ES-I3 (cell line): Measurements from ENCODE around the gene ARL4C.
"Not testable (repeated sequence)": the region's sequence is repeated elsewhere in the genome, so short reads cannot be mapped to it uniquely, and the experiment has no call there.

ENCODE experiments used
- H3K36me3 ChIP-seq: 2 replicates; pipeline ENCODE4 v1.6.1; 2013; ENCODE audit warnings: mild to moderate bottlenecking, low read length, control low read depth, moderate library complexity; ENCODE audit not compliant: insufficient read depth
- H3K4me1 ChIP-seq: 2 replicates; pipeline ENCODE4 v1.6.1; 2013; ENCODE audit warnings: mild to moderate bottlenecking, control low read depth, low read length; ENCODE audit not compliant: insufficient read depth
- H3K9ac ChIP-seq: 2 replicates; pipeline ENCODE4 v1.6.1; 2013; ENCODE audit warnings: low read depth, mild to moderate bottlenecking, low read length, moderate library complexity
- H3K9me3 ChIP-seq: 2 replicates; pipeline ENCODE4 v1.6.1; 2013; ENCODE audit warnings: mild to moderate bottlenecking, low read length, moderate library complexity; ENCODE audit not compliant: control insufficient read depth, insufficient read depth

Gene ARL4C

DNA sequence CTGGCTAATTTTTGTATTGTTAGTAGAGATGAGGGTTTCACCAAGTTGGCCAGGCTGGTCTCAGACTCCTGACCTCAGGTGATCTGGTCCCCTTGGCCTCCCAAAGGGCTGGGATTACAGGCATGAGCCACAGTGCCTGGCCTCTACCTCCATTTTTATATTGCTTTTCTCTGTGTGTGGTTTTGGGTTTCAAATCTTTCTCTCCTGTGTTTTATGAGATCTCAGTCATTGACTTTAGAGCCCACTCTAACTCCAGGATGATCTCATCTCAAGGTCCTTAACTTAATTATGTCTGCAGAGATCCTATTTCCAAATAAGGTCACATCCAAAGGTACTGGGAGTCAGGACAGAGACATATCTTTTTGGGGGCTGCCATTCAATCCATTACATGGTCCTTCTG is 24.7 kb downstream of the ARL4C start:
- H3K36me3 ChIP-seq = no peaks in the 10 kb centered on the region
- H3K4me1 ChIP-seq = no peaks in the 10 kb centered on the region
- H3K9me3 ChIP-seq = 0 out of 2 replicates have a peak, but pooled peaks cover 3% of the 10 kb centered on the region
- H3K9ac ChIP-seq = no peak overlapping the region

DNA sequence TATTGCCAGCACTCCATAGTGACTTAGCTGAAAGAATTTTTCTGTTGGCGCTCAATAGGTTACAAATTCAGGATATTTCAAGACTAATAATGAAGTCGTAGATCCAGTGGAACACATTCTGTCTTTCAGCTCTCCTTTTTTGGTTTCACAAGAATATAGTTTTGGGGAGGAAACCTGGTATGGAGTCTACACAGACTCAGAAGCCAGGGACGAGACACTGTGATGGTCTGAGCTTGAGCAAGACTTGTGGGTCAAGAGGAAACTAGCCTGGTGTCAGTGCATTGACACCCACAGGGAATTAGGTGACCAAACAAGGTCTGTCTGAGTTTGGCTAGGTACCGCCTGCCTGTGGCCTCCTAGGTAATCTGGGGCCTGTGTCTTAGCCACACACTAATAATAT is 26.9 kb downstream of the ARL4C start:
- H3K4me1 ChIP-seq = no peaks in the 10 kb centered on the region
- no peaks in the 10 kb centered on the region for H3K36me3 ChIP-seq
- 0 out of 2 replicates have a peak, but pooled peaks cover 3% of the 10 kb centered on the region for H3K9me3 ChIP-seq
- no peak overlapping the region for H3K9ac ChIP-seq

DNA sequence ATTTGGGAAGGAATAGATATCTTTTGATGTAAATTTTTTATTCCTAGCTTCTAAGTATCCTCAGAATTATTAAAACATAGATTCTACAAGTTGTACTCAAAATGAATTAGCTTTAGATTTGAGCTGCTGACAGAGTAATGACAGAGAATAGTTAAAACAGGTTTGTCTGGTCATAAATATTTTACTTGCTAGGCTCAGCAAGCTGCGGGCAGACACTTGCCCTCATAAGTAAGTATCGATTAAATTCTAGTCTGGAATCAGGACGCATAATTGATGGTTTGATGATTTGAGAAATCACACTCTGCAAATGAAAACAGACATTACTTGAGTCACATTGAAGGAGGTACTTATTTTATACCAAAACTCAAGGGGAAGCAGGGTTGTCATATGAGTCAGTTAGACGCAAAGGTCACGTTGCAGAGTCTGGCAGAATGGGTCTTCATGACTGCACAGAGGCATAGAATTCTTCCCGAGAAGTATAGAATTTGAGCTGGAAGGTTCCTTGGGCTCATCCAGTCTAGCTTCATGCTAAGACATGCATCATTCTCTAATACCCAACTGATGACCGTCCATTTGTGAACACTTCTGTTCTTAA is 27.5 kb downstream of the ARL4C start:
- Histone ChIP-seq H3K36me3 (no peaks in the 10 kb centered on the region), H3K9me3 (0 out of 2 replicates have a peak, but pooled peaks cover 3% of the 10 kb centered on the region), H3K9ac (no peak overlapping the region), H3K4me1 (no peaks in the 10 kb centered on the region)

DNA sequence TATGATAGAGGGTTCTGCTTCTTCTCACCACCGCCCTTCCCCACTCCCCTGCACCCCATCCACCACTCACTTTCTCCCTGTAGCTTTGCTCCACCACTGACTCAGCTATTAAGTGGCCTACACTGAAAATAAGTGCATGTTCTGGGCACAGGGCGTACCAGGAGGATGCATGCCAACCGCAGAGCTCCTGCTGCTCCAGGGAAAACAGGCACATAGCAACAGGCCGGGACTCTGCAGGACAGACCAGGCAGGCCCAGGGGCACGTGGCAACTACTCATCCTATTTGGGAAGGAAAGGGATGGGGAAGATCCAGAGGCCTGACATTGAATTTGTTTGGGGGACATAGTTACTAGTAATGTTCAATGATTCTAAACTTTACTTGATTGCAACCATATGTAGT is 28.4 kb downstream of the ARL4C start:
- no peaks in the 10 kb centered on the region for H3K36me3 ChIP-seq
- 0 out of 2 replicates have a peak, but pooled peaks cover 3% of the 10 kb centered on the region for H3K9me3 ChIP-seq
- H3K4me1 ChIP-seq = no peaks in the 10 kb centered on the region
- H3K9ac ChIP-seq = no peak overlapping the region

DNA sequence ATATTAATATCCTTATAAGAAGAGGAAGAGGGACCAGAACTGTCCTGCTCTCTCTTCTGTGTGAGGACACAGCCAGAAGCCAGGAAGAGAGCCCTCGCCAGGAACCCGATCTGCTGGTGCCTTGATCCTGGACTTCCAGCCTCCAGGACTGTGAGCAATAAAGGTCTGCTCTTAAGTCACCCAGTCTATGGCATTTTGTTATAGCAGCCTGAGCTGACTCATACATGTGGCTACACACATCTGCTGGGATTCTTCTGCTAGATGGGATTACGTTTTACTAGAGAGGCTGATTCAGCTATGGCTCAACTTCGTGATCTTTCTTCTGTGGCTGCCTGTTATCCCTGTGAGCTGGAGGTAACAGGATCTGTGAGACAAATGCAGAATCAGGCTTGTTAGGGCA is 29.6 kb downstream of the ARL4C start:
- H3K9ac ChIP-seq = no peak overlapping the region
- H3K4me1 ChIP-seq = no peaks in the 10 kb centered on the region
- no peaks in the 10 kb centered on the region for H3K36me3 ChIP-seq
- 0 out of 2 replicates have a peak, but pooled peaks cover 3% of the 10 kb centered on the region for H3K9me3 ChIP-seq

DNA sequence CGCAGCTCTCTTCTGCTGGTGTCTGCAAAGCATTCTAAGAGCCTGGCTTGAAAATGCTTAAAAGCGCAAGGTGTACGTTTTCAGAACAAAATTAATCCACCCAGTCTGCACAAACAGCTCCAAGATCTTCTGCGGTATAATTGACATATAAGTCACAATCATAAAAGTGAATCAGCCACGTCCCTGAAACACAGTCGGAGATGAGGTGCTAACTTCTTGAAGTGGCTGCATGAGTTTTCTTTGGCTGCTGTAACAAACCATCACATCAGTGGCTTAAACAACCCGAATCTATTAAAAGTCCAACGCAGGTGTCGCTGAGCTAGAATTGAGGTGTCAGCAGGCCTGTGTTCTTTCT is 32.6 kb downstream of the ARL4C start:
- Histone ChIP-seq H3K36me3 (no peaks in the 10 kb centered on the region), H3K4me1 (no peaks in the 10 kb centered on the region), H3K9ac (no peak overlapping the region), H3K9me3 (no peaks in the 10 kb centered on the region)

DNA sequence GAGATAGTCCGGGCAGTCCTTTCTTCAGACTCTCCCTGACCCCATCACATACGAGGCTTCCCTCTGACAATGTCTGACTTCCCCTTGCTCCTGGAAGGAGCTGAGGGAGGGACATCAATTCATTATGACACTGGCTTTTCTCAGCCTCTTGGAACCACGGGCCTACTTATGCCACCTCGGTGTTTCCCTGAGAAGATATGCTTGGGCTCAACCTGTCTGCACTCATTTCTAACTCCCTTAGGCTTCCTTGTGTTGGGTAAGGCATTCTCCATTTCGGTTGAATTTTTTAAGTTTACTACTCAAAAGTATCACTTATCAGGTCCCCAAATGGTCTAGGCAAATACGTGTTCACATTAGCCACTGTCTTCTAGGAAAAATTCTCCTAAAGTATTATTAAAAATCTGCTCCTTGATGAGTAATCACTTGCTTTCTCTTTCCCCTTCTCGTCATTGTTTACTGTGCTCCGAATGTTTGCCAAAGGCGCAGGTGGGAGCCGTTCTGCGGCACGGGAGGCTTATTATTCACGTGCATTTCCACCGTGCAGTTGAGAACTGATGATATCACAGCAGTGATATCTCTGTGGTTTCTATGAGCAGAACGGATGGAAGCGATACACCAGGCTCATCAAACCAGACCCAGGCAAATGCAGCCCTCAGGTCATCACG is 33.1 kb downstream of the ARL4C start:
- Histone ChIP-seq H3K4me1 (no peaks in the 10 kb centered on the region), H3K36me3 (no peaks in the 10 kb centered on the region), H3K9me3 (no peaks in the 10 kb centered on the region), H3K9ac (no peak overlapping the region)

DNA sequence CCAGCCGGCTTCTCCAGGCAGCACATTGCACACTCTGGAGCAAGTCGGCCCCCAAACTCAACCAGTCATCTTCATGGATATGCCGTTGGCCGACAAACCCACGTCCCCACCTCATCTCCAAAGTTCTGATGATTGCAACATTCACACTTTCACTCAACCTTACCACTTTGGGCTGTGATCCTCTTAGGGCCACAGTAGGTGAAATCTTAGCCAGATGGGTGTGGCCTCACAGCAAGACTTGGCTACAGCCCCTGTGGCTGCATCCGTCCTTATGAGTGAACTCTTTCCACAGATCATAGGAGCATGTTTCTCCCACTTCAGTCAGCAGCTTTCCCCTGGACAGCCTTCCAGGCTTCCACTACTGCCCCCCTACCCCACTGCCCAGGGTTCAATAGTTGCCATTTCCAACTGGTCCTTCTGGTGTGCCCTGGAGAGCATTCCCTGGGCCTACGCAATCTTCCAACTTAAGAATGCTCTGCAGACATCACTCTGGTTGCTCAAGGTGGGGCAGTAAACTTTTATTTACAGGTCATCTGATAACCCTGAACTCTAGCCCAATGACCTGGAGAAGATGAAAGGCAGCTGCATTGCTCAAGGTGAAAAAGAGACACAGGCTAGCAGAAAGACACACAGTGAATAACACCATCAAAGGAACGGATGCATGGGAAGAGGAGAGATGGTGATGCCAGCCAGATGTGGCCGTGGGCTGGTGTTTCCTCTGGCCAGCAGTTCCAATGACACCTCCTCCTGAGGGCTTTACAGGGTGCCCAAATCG is 34.5 kb downstream of the ARL4C start:
- peaks cover 2% of the 10 kb centered on the region; the same call in 1 of the 2 replicates for H3K9me3 ChIP-seq
- H3K9ac ChIP-seq = no peak overlapping the region
- no peaks in the 10 kb centered on the region for H3K4me1 ChIP-seq
- no peaks in the 10 kb centered on the region for H3K36me3 ChIP-seq

DNA sequence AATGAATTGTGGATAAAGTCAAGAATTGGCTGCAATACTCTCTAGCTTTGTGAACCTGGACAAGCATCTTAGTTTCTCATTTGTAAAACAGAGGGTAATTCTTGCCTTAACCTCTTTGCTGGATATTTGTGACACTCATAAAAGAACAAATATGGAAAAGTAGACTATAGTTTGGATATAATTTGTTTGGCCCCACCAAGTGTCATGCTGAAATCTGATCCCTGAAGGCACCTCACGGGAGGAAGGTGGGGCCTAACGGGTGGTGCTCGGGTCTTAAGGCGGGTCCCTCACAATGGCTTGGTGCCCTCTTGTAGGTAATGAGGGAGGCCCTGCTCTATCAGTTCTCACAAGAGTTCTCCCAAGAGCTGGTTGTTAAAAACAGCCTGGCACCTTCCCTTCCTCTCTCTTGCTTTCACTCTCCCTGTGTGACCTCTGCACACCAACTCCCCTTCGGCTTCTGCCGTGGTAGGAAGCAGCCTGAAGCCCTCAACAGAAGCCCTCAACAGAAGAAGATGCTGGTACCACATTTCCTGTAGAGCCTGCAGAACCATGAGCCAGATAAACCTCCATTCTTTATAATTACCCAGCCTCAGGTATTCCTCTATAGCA is 37.4 kb downstream of the ARL4C start:
- no peak overlapping the region for H3K9ac ChIP-seq
- H3K36me3 ChIP-seq = no peaks in the 10 kb centered on the region
- H3K9me3 ChIP-seq = peaks cover 3% of the 10 kb centered on the region; the same call in 1 of the 2 replicates
- no peaks in the 10 kb centered on the region for H3K4me1 ChIP-seq

DNA sequence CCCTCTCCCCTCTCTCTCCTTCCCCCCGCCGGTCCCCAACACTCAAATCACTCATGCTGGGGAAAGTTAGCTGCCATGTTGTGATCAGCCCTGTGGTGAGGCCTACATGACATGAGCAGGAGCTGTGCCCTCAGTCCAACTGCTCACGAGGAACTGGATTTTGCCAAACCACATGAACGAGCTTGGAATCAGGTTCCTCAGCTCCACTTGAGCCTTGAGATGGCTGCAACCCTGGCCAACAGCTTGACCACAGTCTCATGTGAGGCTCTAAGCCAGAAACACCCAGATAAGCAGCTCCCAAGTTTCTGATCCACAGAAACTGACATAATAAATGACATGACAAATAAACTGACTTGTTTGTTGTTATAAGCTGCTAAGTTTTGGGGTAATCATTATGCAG is 38.4 kb downstream of the ARL4C start:
- peaks cover 3% of the 10 kb centered on the region; the same call in 1 of the 2 replicates for H3K9me3 ChIP-seq
- no peaks in the 10 kb centered on the region for H3K4me1 ChIP-seq
- H3K9ac ChIP-seq = no peak overlapping the region
- no peaks in the 10 kb centered on the region for H3K36me3 ChIP-seq

DNA sequence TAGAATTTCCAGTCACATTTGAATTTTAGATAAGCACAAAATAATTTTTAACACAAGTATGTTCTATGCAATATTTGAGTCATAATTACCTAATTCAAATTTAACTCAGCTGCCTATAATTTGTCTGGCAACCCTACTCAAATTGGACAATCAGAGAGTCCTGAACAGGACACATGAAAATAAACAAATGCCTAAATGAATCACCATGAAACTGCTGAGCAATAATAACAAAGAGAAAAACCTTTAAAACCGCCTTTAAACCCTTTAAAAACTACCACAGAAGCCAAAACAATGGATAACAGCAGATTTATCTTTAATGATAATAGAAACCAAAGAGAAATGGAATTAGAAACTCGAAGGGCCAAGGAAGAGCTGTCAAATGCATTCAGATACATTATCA is 39.5 kb downstream of the ARL4C start:
- Histone ChIP-seq H3K9ac (no peak overlapping the region), H3K4me1 (no peaks in the 10 kb centered on the region), H3K9me3 (peaks cover 3% of the 10 kb centered on the region; the same call in 1 of the 2 replicates), H3K36me3 (no peaks in the 10 kb centered on the region)

DNA sequence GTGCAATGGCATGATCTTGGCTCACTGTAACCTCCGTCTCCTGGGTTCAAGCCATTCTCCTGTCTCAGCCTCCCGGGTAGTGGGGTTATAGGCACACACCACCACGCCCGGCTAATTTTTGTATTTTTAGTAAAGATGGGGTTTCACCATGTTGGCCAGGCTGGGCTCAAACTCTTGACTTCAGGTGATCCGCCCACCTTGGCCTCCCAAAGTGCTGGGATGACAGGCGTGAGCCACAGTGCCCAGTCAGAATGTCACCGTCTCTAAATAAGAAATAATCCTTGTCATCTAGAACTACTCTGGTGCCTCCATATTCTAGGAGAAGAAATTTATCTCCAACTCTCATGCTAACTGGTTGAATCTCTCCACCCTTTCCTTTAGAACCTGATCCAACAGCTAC is 41.6 kb downstream of the ARL4C start:
- H3K36me3 ChIP-seq, H3K4me1 ChIP-seq, H3K9ac ChIP-seq, H3K9me3 ChIP-seq: not testable (repeated sequence)

DNA sequence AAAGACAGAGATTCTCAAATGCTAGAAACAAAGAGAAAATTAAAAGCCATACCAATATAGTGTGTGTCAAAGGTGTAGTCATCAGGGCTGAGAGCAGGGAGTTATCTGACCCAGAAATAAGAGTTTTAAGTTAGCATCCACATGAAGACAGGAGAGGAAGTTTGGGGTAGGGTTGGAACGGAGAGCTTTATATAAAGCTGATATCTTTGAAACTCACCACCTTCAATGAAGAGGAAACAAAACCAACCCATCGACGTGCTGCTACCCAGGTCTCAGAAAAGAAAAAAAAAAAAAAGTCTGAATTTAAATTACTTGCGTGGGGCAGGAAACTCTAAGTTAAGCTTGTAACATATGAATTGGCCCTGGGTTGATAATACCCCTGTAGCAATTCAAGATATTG is 42.4 kb downstream of the ARL4C start:
- no peak overlapping the region for H3K9ac ChIP-seq
- peaks cover 3% of the 10 kb centered on the region; the same call in 1 of the 2 replicates for H3K9me3 ChIP-seq
- no peaks in the 10 kb centered on the region for H3K36me3 ChIP-seq
- no peaks in the 10 kb centered on the region; the same call in 1 of the 2 replicates for H3K4me1 ChIP-seq

DNA sequence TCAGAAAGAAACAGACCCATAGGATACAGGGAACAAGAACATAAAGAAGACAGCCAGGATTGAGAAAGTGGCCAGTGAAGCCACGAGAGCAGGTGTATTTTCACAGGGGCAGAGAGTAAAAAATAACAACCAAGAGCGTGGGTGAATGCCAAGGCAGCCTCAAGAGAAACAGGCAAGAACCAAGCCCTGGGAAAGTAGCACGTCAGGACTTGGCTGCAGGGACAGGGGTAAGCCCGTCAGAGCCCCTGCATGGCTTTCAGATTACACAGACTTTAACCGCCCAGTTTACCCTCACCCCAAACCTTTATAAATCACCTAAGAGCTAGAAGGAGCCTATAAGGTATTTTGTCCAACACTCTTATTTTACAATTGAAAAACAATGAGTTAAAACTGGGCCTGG is 43.7 kb downstream of the ARL4C start:
- H3K9ac ChIP-seq = no peak overlapping the region
- H3K9me3 ChIP-seq = peaks cover 3% of the 10 kb centered on the region; the same call in 1 of the 2 replicates
- peaks cover 8% of the 10 kb centered on the region for H3K4me1 ChIP-seq
- H3K36me3 ChIP-seq = no peaks in the 10 kb centered on the region
